ENCODE results near the gene CIAO2B.
A peak's percentile ranks its signal among the peaks of the same experiment; 100 is the strongest.

DNA sequence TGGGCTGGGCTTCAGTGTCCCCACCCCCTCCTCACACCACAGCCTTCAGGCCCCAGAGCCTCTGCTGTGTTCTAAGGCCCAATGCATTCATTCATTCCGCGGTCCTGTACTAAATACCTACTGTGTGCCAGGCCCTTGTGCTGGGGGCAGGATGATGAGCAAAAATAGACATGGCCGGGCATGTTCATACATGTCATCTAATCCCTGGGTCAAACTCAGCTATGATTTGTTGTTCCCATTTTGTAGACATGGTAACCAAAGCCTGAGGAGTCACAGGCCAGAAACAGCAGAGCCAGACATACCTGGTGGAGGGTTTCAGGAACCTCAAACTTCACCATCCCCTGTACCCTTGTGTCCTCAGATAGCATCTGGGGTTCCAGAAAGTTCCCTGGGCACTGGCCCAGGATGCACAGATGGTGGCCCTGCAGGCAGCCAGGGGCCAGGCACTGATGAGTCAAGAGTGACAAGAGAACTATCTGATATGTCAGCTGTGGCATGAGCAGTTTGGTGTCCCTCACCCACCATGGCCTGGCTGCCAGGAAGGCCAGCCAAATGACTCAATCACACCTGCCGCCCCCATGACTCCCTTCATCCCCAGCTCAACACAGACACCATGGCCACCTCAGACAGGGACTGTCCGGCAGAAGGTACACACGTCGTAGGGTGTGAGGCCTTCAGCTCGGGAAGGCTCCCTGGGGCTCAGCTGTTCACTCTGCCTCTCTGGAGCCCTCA, 6.1 kb downstream of the CIAO2B start:
- TF ChIP-seq, protein P1, sequence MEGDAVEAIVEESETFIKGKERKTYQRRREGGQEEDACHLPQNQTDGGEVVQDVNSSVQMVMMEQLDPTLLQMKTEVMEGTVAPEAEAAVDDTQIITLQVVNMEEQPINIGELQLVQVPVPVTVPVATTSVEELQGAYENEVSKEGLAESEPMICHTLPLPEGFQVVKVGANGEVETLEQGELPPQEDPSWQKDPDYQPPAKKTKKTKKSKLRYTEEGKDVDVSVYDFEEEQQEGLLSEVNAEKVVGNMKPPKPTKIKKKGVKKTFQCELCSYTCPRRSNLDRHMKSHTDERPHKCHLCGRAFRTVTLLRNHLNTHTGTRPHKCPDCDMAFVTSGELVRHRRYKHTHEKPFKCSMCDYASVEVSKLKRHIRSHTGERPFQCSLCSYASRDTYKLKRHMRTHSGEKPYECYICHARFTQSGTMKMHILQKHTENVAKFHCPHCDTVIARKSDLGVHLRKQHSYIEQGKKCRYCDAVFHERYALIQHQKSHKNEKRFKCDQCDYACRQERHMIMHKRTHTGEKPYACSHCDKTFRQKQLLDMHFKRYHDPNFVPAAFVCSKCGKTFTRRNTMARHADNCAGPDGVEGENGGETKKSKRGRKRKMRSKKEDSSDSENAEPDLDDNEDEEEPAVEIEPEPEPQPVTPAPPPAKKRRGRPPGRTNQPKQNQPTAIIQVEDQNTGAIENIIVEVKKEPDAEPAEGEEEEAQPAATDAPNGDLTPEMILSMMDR (IDR thresholded peaks at IDR 0.05 in 4 of 5, conservative IDR thresholded peaks at IDR 0.05 in 1 of 5): no peak
- peak; percentile 49 to 80 for TF ChIP-seq POLR2A (IDR thresholded peaks at IDR 0.05)

Measured in gastrocnemius medialis (tissue), 4 donors.